HepG2 (cell line): ENCODE measurements around the gene C11orf24. TPM values are rescaled to one million over a fixed set of nuclear protein-coding genes. Genes with fewer than 3 reads are reported as not detected.

Experiments
- CCDC6 ChIP-seq: sonication (generic); formaldehyde crosslinking; IDR thresholded peaks from 2 replicates; pipeline ENCODE4 v1.8.1; 2022; ENCODE audit warnings: mild to moderate bottlenecking, missing genetic modification reagents, moderate library complexity
- DDIT3 ChIP-seq: sonication (generic); formaldehyde crosslinking; IDR thresholded peaks from 2 replicates; pipeline ENCODE4 v1.4.0; 2020; ENCODE audit warnings: mild to moderate bottlenecking, missing genetic modification reagents
- DNMT1 ChIP-seq: sonication (generic); formaldehyde crosslinking; IDR thresholded peaks from 2 replicates; pipeline ENCODE4 v1.5.1; 2020; ENCODE audit warnings: mild to moderate bottlenecking, missing genetic modification reagents
- ERF ChIP-seq: IDR thresholded peaks from 2 replicates; pipeline ENCODE4 v1.6.1; 2018; ENCODE audit warnings: missing biosample characterization, missing genetic modification reagents
- FOXO4 ChIP-seq: sonication (generic); formaldehyde crosslinking; conservative IDR thresholded peaks from 2 replicates; pipeline ENCODE4 v1.8.1; 2023; ENCODE audit warnings: missing genetic modification reagents
- HCFC1 ChIP-seq: fragments of 150-350 bp; IDR thresholded peaks from 2 replicates; pipeline ENCODE4 v1.6.1; 2014; ENCODE audit warnings: low read depth, low read length
- HOXA3 ChIP-seq: sonication (generic); formaldehyde crosslinking; IDR thresholded peaks from 2 replicates; pipeline ENCODE4 v1.5.0; 2020; ENCODE audit warnings: missing genetic modification reagents
- KDM6A ChIP-seq: IDR thresholded peaks from 2 replicates; pipeline ENCODE4 v1.6.1; 2016; ENCODE audit warnings: low read depth
- KLF11 ChIP-seq: IDR thresholded peaks from 2 replicates; pipeline ENCODE4 v1.6.1; 2016; ENCODE audit warnings: missing compliant biosample characterization
- NFIB ChIP-seq: sonication (generic); formaldehyde crosslinking; IDR thresholded peaks from 2 replicates; pipeline ENCODE4 v1.9.0; 2021; ENCODE audit warnings: missing genetic modification reagents, mild to moderate bottlenecking, borderline replicate concordance
- NFKB2 ChIP-seq: sonication (generic); formaldehyde crosslinking; IDR thresholded peaks from 2 replicates; pipeline ENCODE4 v1.4.0; 2020; ENCODE audit warnings: missing genetic modification reagents, borderline replicate concordance
- NFYB ChIP-seq: sonication (generic); formaldehyde crosslinking; IDR thresholded peaks from 2 replicates; pipeline ENCODE4 v1.4.0; 2020; ENCODE audit warnings: missing genetic modification reagents
- RFX3 ChIP-seq: IDR thresholded peaks from 2 replicates; pipeline ENCODE4 v1.6.1; 2016; ENCODE audit warnings: missing biosample characterization, missing genetic modification reagents
- RNF2 ChIP-seq: fragments of 450-650 bp; conservative IDR thresholded peaks from 2 replicates; pipeline ENCODE4 v1.6.1; 2016; ENCODE audit warnings: low read depth
- SATB2 ChIP-seq: sonication (generic); formaldehyde crosslinking; IDR thresholded peaks from 2 replicates; pipeline ENCODE4 v1.5.0; 2020; ENCODE audit warnings: missing genetic modification reagents
- THAP11 ChIP-seq: IDR thresholded peaks from 2 replicates; pipeline ENCODE4 v1.6.1; 2016; ENCODE audit warnings: missing biosample characterization, missing genetic modification reagents
- ZBTB43 ChIP-seq: sonication (generic); formaldehyde crosslinking; conservative IDR thresholded peaks from 2 replicates; pipeline ENCODE4 v1.4.0; 2020; ENCODE audit warnings: missing genetic modification reagents
- ZNF335 ChIP-seq: sonication (generic); formaldehyde crosslinking; IDR thresholded peaks from 2 replicates; pipeline ENCODE4 v1.4.0; 2020; ENCODE audit warnings: missing genetic modification reagents
- ZNF382 ChIP-seq: sonication (generic); formaldehyde crosslinking; IDR thresholded peaks from 2 replicates; pipeline ENCODE4 v1.5.0; 2020; ENCODE audit warnings: missing genetic modification reagents, mild to moderate bottlenecking, borderline replicate concordance
- ZNF609 ChIP-seq: sonication (generic); formaldehyde crosslinking; IDR thresholded peaks from 2 replicates; pipeline ENCODE4 v1.4.0; 2020; ENCODE audit warnings: mild to moderate bottlenecking, missing genetic modification reagents, borderline replicate concordance
- ZNF670 ChIP-seq: sonication (generic); formaldehyde crosslinking; IDR thresholded peaks from 2 replicates; pipeline ENCODE4 v1.8.0; 2022; ENCODE audit warnings: mild to moderate bottlenecking, missing genetic modification reagents, borderline replicate concordance
- ZNF782 ChIP-seq: sonication (generic); formaldehyde crosslinking; IDR thresholded peaks from 2 replicates; pipeline ENCODE4 v1.4.0; 2020; ENCODE audit warnings: missing genetic modification reagents, mild to moderate bottlenecking, borderline replicate concordance
- ZSCAN30 ChIP-seq: sonication (generic); formaldehyde crosslinking; IDR thresholded peaks from 2 replicates; pipeline ENCODE4 v1.5.0; 2020; ENCODE audit warnings: mild to moderate bottlenecking, missing genetic modification reagents
- polyA plus RNA-seq, 8 experiments: library from polyadenylated mRNA; depleted of rRNA in 3 of 8; stranded (reverse) in 7 of 8; unstranded in 1 of 8; fragments of >200 nt; fragmentation: Illumina TruSeq in 4 of 8; extraction: Trizol in 4 of 8; gene quantifications; 2 replicates each; pipeline versions ENCODE4 v1.2.1 to v1.2.3, GENCODE V29; 2011 to 2016; ENCODE audit warnings: low read depth in 4 of 8, missing spikeins in 1 of 8, mixed read lengths in 1 of 8; ENCODE audit not compliant: insufficient read depth in 1 of 8
- total RNA-seq, 5 experiments: library from RNA; depleted of rRNA; stranded (reverse); fragments of >200 nt; fragmentation: Illumina TruSeq; extraction: Trizol; gene quantifications; 2 replicates each; pipeline ENCODE4 v1.2.3, GENCODE V29; 2016; ENCODE audit warnings: low read depth in 1 of 5

Gene C11orf24
- total and polyA plus RNA-seq, 2 of the 13 experiments (the other 11 are each of a cell fraction or from before 2014, with no cell fraction given), result 52.9 to 55.5 TPM

GRCh38 chr11:68271781-68272608, at the start of gene C11orf24 (continued):
- TF ChIP-seq NFYB (CRISPR knock-in tag), result peak; percentile 70
- TF ChIP-seq SATB2 (CRISPR knock-in tag), result no peak
- peak; percentile 56; the same call in 1 of the 2 replicates for TF ChIP-seq NFKB2 (CRISPR knock-in tag)
- TF ChIP-seq DNMT1 (CRISPR knock-in tag), result peak; percentile 89; the same call in 1 of the 2 replicates
- TF ChIP-seq RNF2, result peak; percentile 25; the same call in 1 of the 2 replicates
- no peak for TF ChIP-seq ZNF382 (CRISPR knock-in tag)
- peak; percentile 61; the same call in 1 of the 2 replicates for TF ChIP-seq ERF
- TF ChIP-seq HOXA3 (CRISPR knock-in tag), result peak; percentile 76
- TF ChIP-seq ZSCAN30 (CRISPR knock-in tag), result 0 out of 2 replicates have a peak, but pooled peaks have one; percentile 72
- peak; percentile 83; the same call in 1 of the 2 replicates for TF ChIP-seq ZNF670 (CRISPR knock-in tag)
- no peak for TF ChIP-seq ZNF609 (CRISPR knock-in tag)
- TF ChIP-seq CCDC6, result peak; percentile 76
- TF ChIP-seq ZBTB43, result peak; percentile 45
- 0 out of 2 replicates have a peak, but pooled peaks have one; percentile 20 for TF ChIP-seq RFX3 (CRISPR knock-in tag)
- TF ChIP-seq DDIT3, result no peak
- no peak for TF ChIP-seq FOXO4 (CRISPR knock-in tag)
- peak; percentile 85 for TF ChIP-seq THAP11 (CRISPR knock-in tag)
- TF ChIP-seq NFIB (CRISPR knock-in tag), result no peak
- TF ChIP-seq KDM6A (CRISPR knock-in tag), result no peak
- TF ChIP-seq HCFC1, result no peak
- TF ChIP-seq ZNF782, result 0 out of 2 replicates have a peak, but pooled peaks have one; percentile 35
- no peak for TF ChIP-seq KLF11
- TF ChIP-seq ZNF335, result no peak
